GM18511 (cell line): ENCODE data around the gene GFRA1.

Source experiments
- ATAC-seq: cut with Tn5 transposase; IDR thresholded peaks from one replicate; pipeline ENCODE4 v1.9.1; 2021; ENCODE audit warnings: mild to moderate bottlenecking, moderate library complexity; ENCODE audit not compliant: unreplicated experiment

GFRA1 gene

GRCh38 chr10:116272440-116273283, at the start of gene GFRA1:
Gene GFRA1 (minus strand): TSS chr10:116273206. CDS start chr10:116272029, 1,177 bp downstream.
- ATAC-seq: peak; percentile 56

GRCh38 chr10:116316503-116316902, 43.5 kb upstream of the GFRA1 start:
- ATAC-seq: peak; percentile 52

- ATAC-seq: no peak
These were observed 39.5 kb upstream of the GFRA1 start for GRCh38 chr10:116312548-116312947.

- ATAC-seq: no peak
These were observed 38.9 kb upstream of the GFRA1 start for GRCh38 chr10:116311706-116312490.

GRCh38 chr10:116311016-116311415, 38.0 kb upstream of the GFRA1 start:
- no peak for ATAC-seq

GRCh38 chr10:116307455-116307854, 34.4 kb upstream of the GFRA1 start:
- no peak for ATAC-seq

GRCh38 chr10:116306847-116307246, 33.8 kb upstream of the GFRA1 start:
- ATAC-seq: no peak

- no peak for ATAC-seq
These were observed 31.9 kb upstream of the GFRA1 start for GRCh38 chr10:116304923-116305322.

- ATAC-seq: no peak
These were observed 27.5 kb upstream of the GFRA1 start for GRCh38 chr10:116300542-116300941.

- no peak for ATAC-seq
These were observed 25.6 kb upstream of the GFRA1 start for GRCh38 chr10:116298586-116298985.

- ATAC-seq: no peak
These were observed 23.3 kb upstream of the GFRA1 start for GRCh38 chr10:116296291-116296721.

- ATAC-seq: no peak
These were observed 19.5 kb upstream of the GFRA1 start for GRCh38 chr10:116292493-116292892.

- no peak for ATAC-seq
These were observed 16.6 kb upstream of the GFRA1 start for GRCh38 chr10:116289652-116290051.

GRCh38 chr10:116287906-116288501, 15.0 kb upstream of the GFRA1 start:
- no peak for ATAC-seq

GRCh38 chr10:116286626-116287200, 13.7 kb upstream of the GFRA1 start:
- ATAC-seq: no peak

GRCh38 chr10:116281775-116282174, 8.8 kb upstream of the GFRA1 start:
- ATAC-seq: no peak

GRCh38 chr10:116278846-116279245, 5.8 kb upstream of the GFRA1 start:
- no peak for ATAC-seq

GRCh38 chr10:116276981-116277380, 4.0 kb upstream of the GFRA1 start:
- ATAC-seq: no peak

GRCh38 chr10:116274064-116274904, 1.3 kb upstream of the GFRA1 start:
- ATAC-seq: no peak
